GM23338 (cell line): ENCODE data around the gene RUNX1.

ENCODE experiments used
- CTCF ChIP-seq, 2 experiments: fragments of 200-600 bp in 1 of 2; sonication (generic) in 1 of 2; conservative IDR thresholded peaks; 2 replicates each; pipeline versions ENCODE4 v1.5.1 to v1.6.1; 2016 to 2017; ENCODE audit warnings: antibody characterized with exemption in 2 of 2, low read depth in 2 of 2, mild to moderate bottlenecking in 2 of 2, moderate library complexity in 1 of 2
- JUNB ChIP-seq: IDR thresholded peaks from one replicate; pipeline ENCODE4 v1.6.1; 2016; ENCODE audit warnings: antibody characterized with exemption; ENCODE audit not compliant: unreplicated experiment
- POLR2AphosphoS5 ChIP-seq: IDR thresholded peaks from 2 replicates; pipeline ENCODE4 v1.6.1; 2016; ENCODE audit warnings: antibody characterized with exemption, low read depth

DNA sequence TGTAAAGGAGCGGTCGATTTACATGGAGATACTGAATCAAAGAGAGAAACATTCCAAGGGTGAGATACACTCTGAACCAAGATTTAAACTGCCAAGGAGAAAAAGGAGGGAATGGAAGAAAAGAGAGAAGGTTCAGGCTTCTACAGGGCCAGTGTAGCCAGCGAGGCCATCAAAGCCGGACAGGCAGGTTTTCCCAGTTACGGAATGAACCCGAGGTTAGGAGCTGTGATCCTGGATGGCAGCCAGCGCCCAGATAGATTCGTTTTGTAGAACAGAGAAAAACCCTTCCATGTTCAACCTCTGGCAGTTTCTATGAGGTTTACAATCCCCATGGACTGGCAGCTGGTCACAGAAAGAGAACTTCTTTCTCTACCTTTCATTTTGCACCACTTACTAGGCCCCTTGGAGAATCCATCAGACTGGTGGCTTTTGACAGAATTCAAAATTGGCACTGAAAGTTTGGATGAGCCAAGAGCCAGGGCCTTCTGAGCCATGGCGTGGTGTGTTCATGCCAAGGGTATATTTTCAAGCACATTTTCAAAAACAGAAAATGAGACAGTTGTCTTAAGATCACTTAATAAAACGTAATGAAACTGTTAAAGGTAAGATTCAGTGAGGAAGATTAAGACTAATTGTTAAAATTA lies 171.5 kb downstream of the RUNX1 start:
- no peak for TF ChIP-seq CTCF (conservative IDR thresholded peaks at IDR 0.05; ENCODE audit: low read depth in 2 of 2)
- TF ChIP-seq JUNB: no peak
- no peak for TF ChIP-seq POLR2AphosphoS5
